Parathyroid adenoma (tissue), 2 donors: ENCODE measurements around the gene CCDC85A.

Experiments
- H2AFZ ChIP-seq: fragments of 300-600 bp; sonication (generic); one replicate; pipeline ENCODE4 v1.7.0; 2017; ENCODE audit warnings: antibody characterized with exemption, mild to moderate bottlenecking
- H3K27ac ChIP-seq: fragments of 300-600 bp; sonication (generic); one replicate; pipeline ENCODE4 v1.7.0; 2017
- H3K27me3 ChIP-seq: fragments of 300-600 bp; sonication (generic); one replicate; pipeline ENCODE4 v1.7.0; 2017; ENCODE audit warnings: low read length; ENCODE audit not compliant: control insufficient read depth, insufficient read depth
- H3K36me3 ChIP-seq: fragments of 300-600 bp; sonication (generic); one replicate; pipeline ENCODE4 v1.7.0; 2017; ENCODE audit warnings: low read length; ENCODE audit not compliant: control insufficient read depth, insufficient read depth
- H3K4me1 ChIP-seq: fragments of 300-600 bp; sonication (generic); one replicate; pipeline ENCODE4 v1.7.0; 2017; ENCODE audit warnings: control low read depth
- H3K4me2 ChIP-seq: fragments of 300-600 bp; sonication (generic); one replicate; pipeline ENCODE4 v1.7.0; 2017; ENCODE audit warnings: low read length
- H3K4me3 ChIP-seq: fragments of 300-600 bp; sonication (generic); one replicate; pipeline ENCODE4 v1.7.0; 2017; ENCODE audit warnings: low read depth, low read length
- H3K79me2 ChIP-seq: fragments of 300-600 bp; sonication (generic); one replicate; pipeline ENCODE4 v1.7.0; 2017; ENCODE audit warnings: control low read depth
- H3K9ac ChIP-seq: fragments of 300-600 bp; sonication (generic); one replicate; pipeline ENCODE4 v1.7.0; 2017; ENCODE audit warnings: mild to moderate bottlenecking
- H3K9me3 ChIP-seq: fragments of 300-600 bp; sonication (generic); one replicate; pipeline ENCODE4 v1.7.0; 2017; ENCODE audit warnings: low read length; ENCODE audit not compliant: control insufficient read depth
- CTCF ChIP-seq: fragments of 300-600 bp; sonication (generic); IDR thresholded peaks from one replicate; pipeline ENCODE4 v1.7.0; 2017; ENCODE audit warnings: antibody characterized with exemption, mild to moderate bottlenecking
- donor health status: primary hyperparathyroidism.

Gene CCDC85A

DNA sequence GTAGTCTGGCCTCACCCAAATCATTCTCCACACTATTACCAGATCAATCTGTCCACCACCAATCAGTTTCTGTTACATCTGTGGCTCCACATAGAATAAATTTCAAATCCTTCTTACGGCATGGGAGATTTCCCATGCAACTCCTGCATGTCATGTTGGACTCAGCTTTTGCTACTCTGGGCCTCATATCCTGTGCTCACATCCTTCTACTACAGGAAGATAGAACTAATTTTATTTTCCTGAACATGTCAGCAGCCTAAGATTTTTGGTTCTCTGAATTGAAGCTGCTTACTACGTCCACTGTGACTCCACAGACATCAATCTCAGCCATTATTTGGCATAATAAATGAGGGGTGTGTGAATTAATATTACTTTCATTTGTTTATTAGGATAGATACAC is 181.1 kb downstream of the CCDC85A start:
- Histone ChIP-seq H3K27ac (no peak overlapping the region), H3K27me3 (no peaks in the 10 kb centered on the region), H3K4me3 (no peak overlapping the region), H3K9me3 (no peaks in the 10 kb centered on the region), H3K4me1 (no peaks in the 10 kb centered on the region), H3K36me3 (no peaks in the 10 kb centered on the region), H3K4me2 (no peak overlapping the region), H3K9ac (no peak overlapping the region), H2AFZ (no peak overlapping the region), H3K79me2 (no peaks in the 10 kb centered on the region)
- no peak for TF ChIP-seq CTCF

- H3K36me3 ChIP-seq = no peaks in the 10 kb centered on the region
- no peak overlapping the region for H3K9ac ChIP-seq
- H3K4me3 ChIP-seq = no peak overlapping the region
- H3K27ac ChIP-seq = no peak overlapping the region
- H3K4me1 ChIP-seq = no peaks in the 10 kb centered on the region
- TF ChIP-seq CTCF = no peak
- H3K4me2 ChIP-seq = no peak overlapping the region
- H3K27me3 ChIP-seq = no peaks in the 10 kb centered on the region
- H2AFZ ChIP-seq = no peak overlapping the region
- H3K9me3 ChIP-seq = no peaks in the 10 kb centered on the region
- H3K79me2 ChIP-seq = no peaks in the 10 kb centered on the region
These were observed 185.5 kb downstream of the CCDC85A start for GRCh38 chr2:56369316-56369715.

GRCh38 chr2:56372071-56372656 is 188.4 kb downstream of the CCDC85A start:
- Histone ChIP-seq H3K36me3 (no peaks in the 10 kb centered on the region), H3K4me1 (no peaks in the 10 kb centered on the region), H3K9me3 (no peaks in the 10 kb centered on the region), H3K9ac (no peak overlapping the region), H2AFZ (no peak overlapping the region), H3K27me3 (no peaks in the 10 kb centered on the region), H3K4me3 (no peak overlapping the region), H3K4me2 (no peak overlapping the region), H3K27ac (no peak overlapping the region), H3K79me2 (no peaks in the 10 kb centered on the region)
- no peak for TF ChIP-seq CTCF

GRCh38 chr2:56375251-56375650 is 191.5 kb downstream of the CCDC85A start:
- no peaks in the 10 kb centered on the region for H3K36me3 ChIP-seq
- H3K9ac ChIP-seq = no peak overlapping the region
- no peak overlapping the region for H3K4me3 ChIP-seq
- H3K4me2 ChIP-seq = no peak overlapping the region
- H3K27me3 ChIP-seq = no peaks in the 10 kb centered on the region
- no peaks in the 10 kb centered on the region for H3K9me3 ChIP-seq
- no peak overlapping the region for H3K27ac ChIP-seq
- no peaks in the 10 kb centered on the region for H3K79me2 ChIP-seq
- no peak for TF ChIP-seq CTCF
- H2AFZ ChIP-seq = no peak overlapping the region
- no peaks in the 10 kb centered on the region for H3K4me1 ChIP-seq
